Thyroid gland (tissue), 4 donors: ENCODE measurements around the gene TFF2. TPM values are rescaled to one million over a fixed set of nuclear protein-coding genes. Genes with fewer than 3 reads are reported as not detected.
A peak's percentile ranks its signal among the peaks of the same experiment; 100 is the strongest.

Experiments
- DNase-seq, 2 donors: peaks; one replicate each; pipeline ENCODE4 v3.0.0-alpha.2; 2019
- H3K27ac ChIP-seq, 3 donors: fragments of 200-600 bp; sonication (generic); 1 replicate in 2 of 3; 2 replicates in 1 of 3; pipeline ENCODE4 v1.5.1; 2016 to 2019; ENCODE audit warnings: mild to moderate bottlenecking in 1 of 3, moderate library complexity in 1 of 3
- H3K27me3 ChIP-seq: fragments of 200-600 bp; sonication (generic); one replicate; pipeline ENCODE4 v1.5.1; 2019
- H3K36me3 ChIP-seq, 2 donors: fragments of 200-600 bp; sonication (generic); one replicate each; pipeline ENCODE4 v1.5.1; 2016 to 2019
- H3K4me1 ChIP-seq, 2 donors: fragments of 200-600 bp; sonication (generic); one replicate each; pipeline ENCODE4 v1.5.1; 2017 to 2019
- H3K4me3 ChIP-seq, 3 donors: fragments of 200-600 bp; sonication (generic); replicated peaks in 1 of 3; 1 replicate in 2 of 3; 2 replicates in 1 of 3; pipeline ENCODE4 v1.5.1; 2016; ENCODE audit warnings: mild to moderate bottlenecking in 1 of 3
- H3K9me3 ChIP-seq: fragments of 200-600 bp; sonication (generic); one replicate; pipeline ENCODE4 v1.5.1; 2017
- CTCF ChIP-seq, 6 experiments: fragments of 200-600 bp in 3 of 6; fragments of 450-650 bp in 3 of 6; sonication (generic) in 3 of 6; IDR thresholded peaks; one replicate each; pipeline ENCODE4 v1.5.1; 2016 to 2019; ENCODE audit warnings: antibody characterized with exemption in 6 of 6, mild to moderate bottlenecking in 2 of 6, inconsistent platforms in 1 of 6, moderate library complexity in 1 of 6
- POLR2A ChIP-seq, 2 donors: fragments of 450-650 bp; IDR thresholded peaks; one replicate each; pipeline ENCODE4 v1.6.1; 2017; ENCODE audit warnings: antibody characterized with exemption in 2 of 2, mild to moderate bottlenecking in 2 of 2, moderate library complexity in 1 of 2
- WGBS, 2 donors: methylation state at CpG; one replicate each; pipeline ENCODE4 v1.1.5; 2017; 5-methylcytosine and 5-hydroxymethylcytosine counted together
- intact Hi-C: fragments of 100-400 bp; cut with DNase I; formaldehyde crosslinking; loops from one replicate; pipeline ENCODE4 v1.15.1; 2023
- total RNA-seq, 4 donors: library from RNA; depleted of rRNA; stranded (reverse); fragments of >200 nt; gene quantifications; one replicate each; pipeline ENCODE4 v1.2.3, GENCODE V29; 2016

The TFF2 gene
- total RNA-seq, 4 donors from 2014 or later = 2.5 to 14.3 TPM; not detected in 2

DNA sequence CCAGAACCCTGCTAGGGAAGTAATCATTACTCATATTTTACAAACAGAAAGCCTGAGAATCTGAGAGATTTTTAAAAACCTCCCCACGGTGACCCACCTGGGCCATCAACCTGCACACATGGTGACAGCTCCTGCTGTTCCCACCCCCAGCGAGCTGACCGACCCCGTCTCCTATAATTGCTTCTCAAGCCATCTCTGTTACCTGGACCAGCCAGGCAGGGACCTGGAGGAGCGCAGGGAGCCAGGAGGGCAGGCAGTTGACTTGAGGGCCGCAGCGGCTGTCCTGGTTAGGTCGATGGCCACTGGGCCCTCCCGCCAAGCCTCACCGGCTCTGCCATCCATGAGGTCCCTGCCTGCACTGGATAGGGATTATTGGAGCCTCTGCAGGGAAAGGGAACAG is 7.7 kb downstream of the TFF2 start:
- no peak for TF ChIP-seq POLR2A (IDR thresholded peaks at IDR 0.05)
- TF ChIP-seq CTCF (IDR thresholded peaks at IDR 0.05) = no peak
- no peak for DNase-seq
- no peaks in the 10 kb centered on the region for H3K9me3 ChIP-seq
- H3K36me3 ChIP-seq = no peaks in the 10 kb centered on the region
- H3K4me1 ChIP-seq = peaks cover 20 to 21% of the 10 kb centered on the region in 2 donors
- intact Hi-C loops = no loop called here
- WGBS, 2 donors = 84 to 88% methylated on average over 10 of the region's 10 CpGs
- H3K27me3 ChIP-seq = no peaks in the 10 kb centered on the region
- H3K4me3 ChIP-seq = no peak overlapping the region
- H3K27ac ChIP-seq = no peak overlapping the region

- no peaks in the 10 kb centered on the region for H3K27me3 ChIP-seq
- intact Hi-C loops = no loop called here
- WGBS, 2 donors = 83 to 84% methylated on average over 15 of the region's 15 CpGs
- no peak for DNase-seq
- no peaks in the 10 kb centered on the region for H3K36me3 ChIP-seq
- no peaks in the 10 kb centered on the region for H3K9me3 ChIP-seq
- H3K27ac ChIP-seq = peak overlapping the region in 1 of 3 donors; percentile 30
- no peak overlapping the region for H3K4me3 ChIP-seq
- H3K4me1 ChIP-seq = peaks cover 20 to 25% of the 10 kb centered on the region in 2 donors
- TF ChIP-seq CTCF (IDR thresholded peaks at IDR 0.05) (no peak), POLR2A (IDR thresholded peaks at IDR 0.05) (no peak)
These were observed 8.8 kb downstream of the TFF2 start for GRCh38 chr21:42341776-42342542.

- H3K9me3 ChIP-seq = no peaks in the 10 kb centered on the region
- WGBS, 2 donors = 86 to 88% methylated on average over 21 to 23 of the region's 24 CpGs
- DNase-seq = no peak
- intact Hi-C loops = no loop called here
- peaks cover 28 to 37% of the 10 kb centered on the region in 2 donors for H3K4me1 ChIP-seq
- H3K36me3 ChIP-seq = no peaks in the 10 kb centered on the region
- no peak overlapping the region for H3K4me3 ChIP-seq
- TF ChIP-seq POLR2A (IDR thresholded peaks at IDR 0.05) = no peak
- no peak for TF ChIP-seq CTCF (IDR thresholded peaks at IDR 0.05)
- no peaks in the 10 kb centered on the region for H3K27me3 ChIP-seq
- peak overlapping the region; percentile 11 to 87 (median 82) for H3K27ac ChIP-seq
These were observed 10.4 kb downstream of the TFF2 start for GRCh38 chr21:42340187-42341050.

- TF ChIP-seq POLR2A (IDR thresholded peaks at IDR 0.05) (no peak), CTCF (IDR thresholded peaks at IDR 0.05) (no peak)
These were observed 11.8 kb downstream of the TFF2 start for GRCh38 chr21:42338729-42339715.

More at GRCh38 chr21:42338729-42339715, 11.8 kb downstream of the TFF2 start:
- Histone ChIP-seq H3K36me3 (no peaks in the 10 kb centered on the region), H3K4me1 (peaks cover 28 to 37% of the 10 kb centered on the region in 2 donors), H3K9me3 (no peaks in the 10 kb centered on the region), H3K27me3 (no peaks in the 10 kb centered on the region), H3K27ac (peak overlapping the region; percentile 82 to 87 (median 83)), H3K4me3 (no peak overlapping the region)
- WGBS, 2 donors = 77% methylated on average over 12 to 15 of the region's 17 CpGs
- DNase-seq = no peak
- intact Hi-C loops = no loop called here
